HG03097 (cell line): Measurements from ENCODE around the gene SEC61B.

Experiments
- ATAC-seq: cut with Tn5 transposase; IDR thresholded peaks from one replicate; pipeline ENCODE4 v1.9.1; 2021; ENCODE audit not compliant: unreplicated experiment, low FRiP score

SEC61B gene

GRCh38 chr9:99221621-99222415 is at the start of gene SEC61B, which contains the start of gene ALG2:
SEC61B (plus strand) TSS chr9:99222282; CDS start chr9:99222364, 82 bp downstream.
ALG2 (minus strand) TSS chr9:99221942; CDS start chr9:99221894, 48 bp downstream.
- ATAC-seq = peak; percentile 83

GRCh38 chr9:99173570-99174504 is 48.2 kb upstream of the SEC61B start:
- no peak for ATAC-seq

- no peak for ATAC-seq
These were observed 45.5 kb upstream of the SEC61B start for GRCh38 chr9:99176527-99177013.

- no peak for ATAC-seq
These were observed 44.3 kb upstream of the SEC61B start for GRCh38 chr9:99177576-99178366.

GRCh38 chr9:99178912-99179872 is 42.9 kb upstream of the SEC61B start:
- ATAC-seq = no peak

GRCh38 chr9:99180199-99180598 is 41.9 kb upstream of the SEC61B start:
- ATAC-seq = no peak

GRCh38 chr9:99180662-99181061 is 41.4 kb upstream of the SEC61B start:
- ATAC-seq = no peak

GRCh38 chr9:99181206-99181605 is 40.9 kb upstream of the SEC61B start:
- ATAC-seq = no peak

GRCh38 chr9:99181621-99182020 is 40.5 kb upstream of the SEC61B start:
- peak; percentile 39 for ATAC-seq

- ATAC-seq = no peak
These were observed 39.7 kb upstream of the SEC61B start for GRCh38 chr9:99182356-99182755.

GRCh38 chr9:99183616-99184015 is 38.5 kb upstream of the SEC61B start:
- ATAC-seq = no peak

GRCh38 chr9:99184110-99184474 is 38.0 kb upstream of the SEC61B start:
- no peak for ATAC-seq

- ATAC-seq = peak; percentile 53
These were observed 37.4 kb upstream of the SEC61B start for GRCh38 chr9:99184475-99185347.

GRCh38 chr9:99185348-99185632 is 36.8 kb upstream of the SEC61B start:
- no peak for ATAC-seq

GRCh38 chr9:99185934-99186333 is 36.1 kb upstream of the SEC61B start:
- no peak for ATAC-seq

GRCh38 chr9:99187311-99187710 is 34.8 kb upstream of the SEC61B start:
- ATAC-seq = no peak

- no peak for ATAC-seq
These were observed 32.9 kb upstream of the SEC61B start for GRCh38 chr9:99189186-99189585.

- ATAC-seq = no peak
These were observed 32.0 kb upstream of the SEC61B start for GRCh38 chr9:99189887-99190596.
